Fibroblast of skin of right biceps (primary cell): ENCODE results near the gene CEP68.
"Not testable (repeated sequence)": the region's sequence is repeated elsewhere in the genome, so short reads cannot be mapped to it uniquely, and the experiment has no call there.

Experiments
- DNase-seq: peaks from one replicate; pipeline ENCODE4 v3.0.0-alpha.2; 2013

The CEP68 gene, protein sequence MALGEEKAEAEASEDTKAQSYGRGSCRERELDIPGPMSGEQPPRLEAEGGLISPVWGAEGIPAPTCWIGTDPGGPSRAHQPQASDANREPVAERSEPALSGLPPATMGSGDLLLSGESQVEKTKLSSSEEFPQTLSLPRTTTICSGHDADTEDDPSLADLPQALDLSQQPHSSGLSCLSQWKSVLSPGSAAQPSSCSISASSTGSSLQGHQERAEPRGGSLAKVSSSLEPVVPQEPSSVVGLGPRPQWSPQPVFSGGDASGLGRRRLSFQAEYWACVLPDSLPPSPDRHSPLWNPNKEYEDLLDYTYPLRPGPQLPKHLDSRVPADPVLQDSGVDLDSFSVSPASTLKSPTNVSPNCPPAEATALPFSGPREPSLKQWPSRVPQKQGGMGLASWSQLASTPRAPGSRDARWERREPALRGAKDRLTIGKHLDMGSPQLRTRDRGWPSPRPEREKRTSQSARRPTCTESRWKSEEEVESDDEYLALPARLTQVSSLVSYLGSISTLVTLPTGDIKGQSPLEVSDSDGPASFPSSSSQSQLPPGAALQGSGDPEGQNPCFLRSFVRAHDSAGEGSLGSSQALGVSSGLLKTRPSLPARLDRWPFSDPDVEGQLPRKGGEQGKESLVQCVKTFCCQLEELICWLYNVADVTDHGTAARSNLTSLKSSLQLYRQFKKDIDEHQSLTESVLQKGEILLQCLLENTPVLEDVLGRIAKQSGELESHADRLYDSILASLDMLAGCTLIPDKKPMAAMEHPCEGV

DNA sequence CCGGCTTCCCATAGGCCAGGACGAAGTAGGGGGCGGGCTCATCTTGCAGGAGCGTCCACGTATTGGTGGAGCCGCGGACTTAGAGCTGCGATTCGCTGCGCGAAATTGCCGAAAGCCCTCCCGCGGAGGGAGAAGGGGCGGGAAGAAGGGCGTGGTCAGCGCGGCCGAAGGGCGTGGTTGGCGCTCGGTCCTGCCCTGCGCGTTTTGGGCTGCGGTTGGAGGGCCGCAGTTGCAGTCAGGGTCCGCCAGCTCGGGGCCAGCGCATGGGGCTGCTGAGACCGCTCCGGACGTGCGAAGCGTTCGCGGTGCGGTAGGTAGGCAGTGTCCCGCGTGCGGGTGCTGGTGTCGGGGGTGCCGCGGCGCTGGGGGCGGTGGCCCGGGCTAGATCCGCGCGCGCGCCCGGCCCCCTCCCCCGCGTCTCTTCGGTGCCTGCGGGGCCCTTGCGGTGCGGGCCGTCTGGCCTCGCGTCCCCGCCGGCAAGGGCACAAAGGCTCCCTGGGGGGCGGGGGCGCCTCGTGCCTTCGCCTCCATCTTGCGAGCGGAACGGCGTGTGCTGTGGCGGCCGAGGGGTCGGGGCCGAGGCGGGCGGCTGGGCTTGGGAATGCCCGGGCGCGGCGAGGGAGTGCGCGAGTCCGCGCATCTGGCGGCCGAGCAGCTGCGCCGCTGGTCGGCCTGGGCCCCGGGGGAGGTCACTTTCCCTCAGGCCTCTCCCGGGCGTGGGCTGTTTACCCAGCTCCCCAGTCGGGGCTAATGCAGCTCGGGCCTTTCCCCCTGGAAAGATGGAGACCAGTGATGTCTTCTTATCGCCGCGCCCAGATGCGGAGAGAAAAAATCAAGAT, at the start of gene CEP68:
TSS of gene CEP68 (plus strand) at position 202 of the 839 bp plus-strand sequence. CDS start 13,029 bp downstream, outside the sequence.
- peak; percentile 97 for DNase-seq

DNA sequence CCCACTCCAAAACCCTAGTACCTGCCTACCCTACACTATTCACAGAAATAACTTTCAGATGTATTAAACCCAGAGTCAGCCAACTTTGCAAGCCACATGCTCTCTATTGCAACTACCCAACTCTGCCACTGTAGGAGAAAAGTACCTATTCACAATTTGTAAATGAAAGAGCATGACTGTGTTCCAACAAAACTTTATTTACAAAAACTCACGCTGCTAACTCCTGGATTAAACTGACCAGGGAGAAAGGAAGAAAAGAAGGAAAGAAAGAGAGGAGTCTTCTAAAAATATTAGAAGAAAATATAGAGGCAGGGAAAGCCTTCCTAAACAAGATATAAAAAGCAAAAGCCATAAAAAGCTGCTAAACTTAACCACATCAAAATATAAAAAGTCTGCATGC, 42.4 kb upstream of the CEP68 start:
- DNase-seq = no peak

DNA sequence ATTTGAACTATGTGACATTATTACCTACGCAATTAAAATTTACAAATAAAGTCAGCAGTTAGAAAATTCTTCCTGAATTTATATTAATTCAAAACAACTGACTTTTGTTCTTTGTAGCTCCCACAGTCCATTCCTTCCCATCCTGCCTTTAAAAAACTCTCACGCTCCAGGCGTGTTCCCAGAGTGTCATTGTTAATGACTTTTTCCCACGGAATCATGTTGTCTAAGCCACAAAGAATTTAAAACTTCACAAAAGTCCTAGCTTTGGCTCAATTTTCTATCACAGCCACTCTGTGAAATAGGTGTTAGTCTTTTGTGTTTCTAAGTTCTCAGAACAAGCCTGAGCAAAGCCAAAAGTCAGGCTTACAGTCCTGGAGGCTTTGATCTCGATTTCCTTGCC, 40.5 kb upstream of the CEP68 start:
- DNase-seq = peak; percentile 30

DNA sequence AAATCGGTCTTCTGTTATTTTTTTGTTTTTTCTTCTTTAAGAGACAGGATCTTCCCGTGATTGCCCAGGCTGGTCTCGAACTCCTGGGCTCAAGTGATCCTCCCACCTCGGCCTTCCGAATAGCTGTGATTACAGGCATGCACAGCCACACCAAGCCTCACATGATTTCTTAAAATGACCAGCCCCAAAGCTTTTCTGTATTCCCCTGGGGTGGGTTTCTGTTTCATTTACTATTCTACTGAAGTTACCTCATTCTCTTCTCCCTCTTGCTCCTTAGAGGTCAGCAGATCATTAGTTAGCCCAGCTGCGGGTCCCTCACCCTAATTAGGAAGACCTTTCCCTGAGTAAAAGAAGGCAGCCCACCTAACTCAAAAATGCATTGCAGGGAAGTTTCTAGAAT, 39.4 kb upstream of the CEP68 start:
- no peak for DNase-seq

DNA sequence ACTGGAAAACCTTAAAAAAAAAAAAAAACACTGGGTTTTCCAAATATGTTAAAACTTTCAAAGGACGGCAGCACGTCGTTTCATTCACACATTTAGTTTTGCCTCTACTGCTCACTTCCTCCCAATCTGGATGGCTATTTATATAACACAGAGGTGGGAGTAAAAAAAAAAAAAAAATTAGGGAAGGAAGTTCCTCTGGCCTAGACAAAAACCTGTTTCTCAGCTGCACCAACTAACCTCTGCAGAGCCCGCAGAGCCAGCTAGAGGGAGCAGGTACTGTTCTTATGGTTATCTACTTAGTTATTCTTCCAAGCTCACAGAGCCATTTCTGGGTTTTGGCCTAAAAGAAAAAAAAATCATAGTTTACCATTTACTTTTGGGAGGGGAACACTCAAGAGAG, 38.9 kb upstream of the CEP68 start:
- no peak for DNase-seq

DNA sequence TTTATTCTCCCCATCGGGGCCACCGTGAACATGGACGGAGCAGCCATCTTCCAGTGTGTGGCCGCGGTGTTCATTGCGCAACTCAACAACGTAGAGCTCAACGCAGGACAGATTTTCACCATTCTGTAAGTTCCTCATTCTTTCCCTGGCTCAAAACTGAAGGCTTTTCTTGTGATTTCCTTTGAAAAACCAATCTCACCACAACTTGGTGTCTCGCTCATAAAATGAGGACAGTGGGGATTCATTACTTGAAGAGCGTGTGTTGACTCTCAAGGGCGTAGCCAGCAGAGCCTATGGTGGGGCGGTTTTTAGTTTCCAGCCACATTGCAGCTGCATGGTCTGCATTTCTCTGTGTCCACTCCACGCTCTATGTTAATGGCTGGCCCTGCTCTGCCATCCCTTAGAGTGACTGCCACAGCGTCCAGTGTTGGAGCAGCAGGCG, 38.1 kb upstream of the CEP68 start:
- DNase-seq = no peak

DNA sequence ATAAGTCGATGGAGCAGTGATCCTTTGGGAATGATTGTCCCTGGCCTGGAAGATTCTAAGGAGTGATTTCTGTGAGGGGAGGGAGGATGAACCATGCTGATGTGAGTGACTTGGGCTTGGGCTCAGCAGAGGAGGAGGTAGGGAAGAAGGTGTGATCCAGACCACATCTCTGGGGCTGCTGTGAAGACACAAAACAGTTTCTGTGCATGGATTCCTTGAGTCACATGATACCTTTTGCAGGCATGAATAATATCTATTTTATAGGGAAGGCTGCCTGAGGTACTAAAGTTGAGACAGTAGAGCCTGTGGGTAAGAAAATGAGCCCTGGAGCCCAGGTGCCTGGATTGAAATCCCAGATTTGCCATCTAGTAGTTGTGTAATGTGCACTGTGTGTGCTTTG, 37.2 kb upstream of the CEP68 start:
- DNase-seq = no peak

DNA sequence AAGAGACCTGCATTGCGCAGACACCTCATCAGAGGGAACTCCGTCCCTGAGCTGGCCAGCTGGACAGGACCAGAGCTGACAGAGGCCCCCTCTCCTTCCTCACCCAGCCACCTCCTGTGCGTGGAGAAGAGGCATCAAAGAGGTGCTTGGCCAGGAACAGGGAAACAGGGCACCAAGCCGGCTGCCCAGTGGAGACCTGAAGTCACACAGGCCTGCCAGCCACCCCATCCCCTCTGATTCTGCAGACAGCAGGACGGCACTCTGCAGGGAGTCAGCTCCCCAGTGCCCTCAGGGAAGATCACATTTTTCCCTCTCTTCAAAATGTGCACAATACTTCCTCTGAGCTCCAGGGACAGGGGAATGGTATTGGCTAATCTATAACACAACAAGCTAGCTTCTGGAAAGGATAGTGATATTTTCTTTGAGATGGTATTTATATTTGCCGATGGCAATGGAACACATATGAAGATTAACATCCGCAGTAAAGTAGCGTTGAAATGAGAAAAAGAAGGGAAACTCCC, 36.5 kb upstream of the CEP68 start:
- no peak for DNase-seq

DNA sequence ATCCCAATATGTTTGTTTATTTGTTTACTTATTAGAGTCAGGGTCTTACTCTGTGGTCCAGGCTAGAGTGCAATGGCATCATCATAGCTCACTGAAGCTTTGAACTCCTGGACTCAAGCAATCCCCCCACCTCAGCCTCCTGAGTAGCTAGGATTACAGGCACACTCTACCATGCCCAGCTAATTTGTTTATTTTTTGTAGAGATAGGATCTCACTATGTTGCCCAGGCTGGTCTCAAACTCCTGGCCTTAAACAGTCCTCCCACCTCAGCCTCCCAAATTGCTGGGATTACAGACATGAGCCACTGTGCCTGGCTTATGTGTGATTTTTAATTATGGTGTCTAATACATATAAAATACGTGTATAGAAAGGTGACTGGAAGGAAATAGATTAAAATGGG, 36.0 kb upstream of the CEP68 start:
- not testable (repeated sequence) for DNase-seq

DNA sequence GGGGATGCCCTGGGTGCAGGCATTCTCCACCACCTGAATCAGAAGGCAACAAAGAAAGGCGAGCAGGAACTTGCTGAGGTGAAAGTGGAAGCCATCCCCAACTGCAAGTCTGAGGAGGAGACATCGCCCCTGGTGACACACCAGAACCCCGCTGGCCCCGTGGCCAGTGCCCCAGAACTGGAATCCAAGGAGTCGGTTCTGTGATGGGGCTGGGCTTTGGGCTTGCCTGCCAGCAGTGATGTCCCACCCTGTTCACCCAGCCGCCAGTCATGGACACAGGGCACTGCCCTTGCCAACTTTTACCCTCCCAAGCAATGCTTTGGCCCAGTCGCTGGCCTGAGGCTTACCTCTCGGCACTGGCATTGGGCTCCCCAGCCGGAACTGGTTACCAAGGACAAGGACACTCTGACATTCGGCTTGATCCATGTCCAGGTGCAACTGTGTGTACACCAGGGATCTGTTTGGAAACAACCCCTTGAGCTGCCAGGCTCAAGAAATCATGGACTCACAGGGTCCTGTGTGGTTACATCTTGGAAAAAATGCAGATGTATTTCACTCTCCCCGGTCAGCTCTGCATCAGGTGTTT, 35.2 kb upstream of the CEP68 start:
- no peak for DNase-seq

DNA sequence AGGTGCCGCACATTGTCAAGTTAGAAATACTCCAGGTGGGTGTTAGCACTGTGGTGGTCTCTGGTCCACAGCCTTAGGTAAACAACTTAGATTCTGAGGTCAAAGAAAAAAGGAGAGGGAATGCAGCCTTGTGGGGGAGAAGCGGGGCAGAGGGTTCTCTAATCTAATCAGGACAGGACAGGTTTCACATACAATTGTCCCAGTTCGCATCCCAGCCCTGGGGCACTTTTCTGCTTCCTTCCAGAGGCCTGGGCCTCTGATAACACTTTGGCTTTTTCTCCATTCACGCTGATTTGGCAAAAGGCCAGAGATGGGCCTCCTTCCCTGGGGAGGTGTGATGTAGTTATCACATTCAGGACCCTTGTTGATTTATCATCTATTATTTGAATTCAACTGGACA, 34.5 kb upstream of the CEP68 start:
- no peak for DNase-seq

DNA sequence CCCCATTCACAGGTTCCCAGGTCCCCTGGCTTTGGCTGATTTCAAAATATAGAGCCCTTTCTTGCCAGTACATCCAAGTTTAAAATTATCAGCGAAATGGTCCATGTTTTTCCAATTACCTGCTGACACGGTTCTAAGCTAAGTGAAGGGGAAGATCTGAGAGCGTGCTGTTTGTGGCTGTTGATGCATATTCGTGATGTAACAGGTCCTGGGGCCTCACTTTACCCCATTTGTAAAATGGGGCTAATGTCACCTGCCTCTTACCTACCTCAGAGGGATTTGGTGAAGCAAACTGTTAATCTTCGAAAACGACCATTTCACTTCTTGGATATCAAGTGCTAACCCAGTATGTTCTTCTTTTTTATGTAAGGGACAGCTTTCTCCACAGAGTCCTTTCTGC, 34.0 kb upstream of the CEP68 start:
- DNase-seq = no peak

DNA sequence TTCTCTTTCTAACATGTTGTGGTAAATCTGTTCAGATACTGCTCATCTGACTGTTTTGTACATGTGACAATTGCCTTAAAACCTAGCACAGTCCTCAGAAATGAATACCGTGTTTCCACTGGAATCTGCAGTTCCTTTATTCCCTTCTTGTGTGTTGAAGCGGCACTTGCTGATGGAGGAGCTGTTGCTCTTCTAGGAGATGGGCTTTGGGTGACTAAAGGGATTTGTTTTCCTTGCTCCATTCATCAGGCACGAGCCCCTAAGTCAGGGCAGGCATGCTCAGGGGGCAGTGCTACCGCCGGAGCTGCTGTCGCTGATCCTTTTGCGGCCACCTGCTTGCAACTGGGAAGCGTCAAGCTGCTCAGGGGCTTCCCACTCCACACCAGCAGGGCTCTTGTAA, 32.5 kb upstream of the CEP68 start:
- no peak for DNase-seq

DNA sequence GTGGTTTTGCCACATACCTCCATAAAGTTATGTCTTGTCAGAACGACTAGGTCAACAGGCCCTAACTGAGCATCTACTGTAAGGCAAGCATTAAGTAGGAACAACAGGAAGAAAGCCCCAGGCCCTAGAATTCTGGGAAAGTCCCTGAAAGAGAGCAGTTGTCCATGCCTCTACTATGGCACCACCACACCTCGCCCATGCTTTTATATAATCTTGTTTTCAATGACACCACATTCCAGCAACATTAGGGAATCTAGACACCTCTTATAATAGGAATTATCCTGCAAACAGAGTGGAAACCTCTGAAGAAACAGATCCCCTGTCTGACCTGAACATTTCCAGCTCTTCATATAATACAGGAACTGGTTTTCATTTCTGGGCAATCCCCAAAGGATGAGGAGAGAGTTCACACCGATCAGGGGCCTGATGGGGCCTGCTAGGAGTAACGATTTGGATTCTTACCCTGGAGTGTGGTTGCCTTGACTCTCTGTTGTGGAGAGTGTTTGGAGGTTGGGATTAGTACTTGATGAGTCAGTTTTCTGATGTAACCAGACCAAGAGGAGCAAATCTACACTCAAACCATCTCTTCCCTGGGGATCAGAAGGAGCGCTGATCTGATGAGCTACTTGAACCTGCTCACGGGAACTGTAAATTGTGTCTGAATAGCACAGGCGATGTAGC, 31.9 kb upstream of the CEP68 start:
- peak; percentile 93 for DNase-seq

DNA sequence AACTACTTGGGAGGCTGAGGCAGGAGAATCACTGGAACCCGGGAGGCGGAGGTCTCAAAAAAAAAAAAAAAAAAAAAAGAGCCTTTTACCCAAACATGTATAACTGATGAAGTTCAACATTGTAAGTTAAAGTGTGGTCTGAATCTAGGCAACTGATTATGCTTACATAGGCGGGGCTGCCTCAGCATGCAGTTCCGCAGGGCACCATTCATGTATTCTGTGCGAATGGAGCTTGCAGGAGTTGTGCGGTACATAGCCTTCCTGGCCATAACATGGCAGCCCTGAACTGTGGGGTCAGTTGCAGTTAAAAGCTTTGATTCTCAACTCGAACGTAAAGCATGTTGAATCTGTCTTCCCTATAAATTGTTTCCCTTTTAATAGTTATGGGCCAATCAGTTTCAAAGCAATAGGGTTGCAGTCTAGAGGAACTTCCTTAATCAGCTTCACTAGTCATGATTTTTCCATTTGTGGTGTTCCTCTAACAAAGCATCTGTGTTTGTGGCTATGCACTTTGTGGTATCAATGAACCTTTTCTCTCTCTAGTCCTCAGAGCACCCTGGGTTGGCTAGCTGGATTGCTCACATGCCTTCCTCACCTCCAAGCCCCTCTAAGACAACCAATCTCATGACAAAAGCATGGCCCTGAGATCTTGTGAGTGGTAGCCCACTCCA, 30.6 kb upstream of the CEP68 start:
- no peak for DNase-seq

DNA sequence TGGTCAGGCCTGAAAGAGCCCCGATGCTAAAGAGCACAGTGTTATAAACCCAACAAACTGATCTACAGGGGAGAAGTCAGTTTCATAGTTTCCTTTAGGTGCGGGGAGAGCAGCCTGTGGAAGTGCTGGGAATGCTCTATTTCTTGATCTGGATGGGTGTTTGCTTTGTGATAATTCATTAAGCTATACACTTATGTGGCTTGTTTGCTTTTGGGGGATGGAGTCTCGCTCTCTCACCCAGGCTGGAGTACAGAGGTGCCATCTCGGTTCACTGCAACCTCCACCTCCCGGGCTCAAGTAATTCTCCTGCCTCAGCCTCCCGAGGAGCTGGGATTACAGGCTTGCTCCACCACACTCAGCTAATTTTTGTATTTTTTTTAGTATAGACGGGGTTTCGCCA, 30.1 kb upstream of the CEP68 start:
- no peak for DNase-seq

DNA sequence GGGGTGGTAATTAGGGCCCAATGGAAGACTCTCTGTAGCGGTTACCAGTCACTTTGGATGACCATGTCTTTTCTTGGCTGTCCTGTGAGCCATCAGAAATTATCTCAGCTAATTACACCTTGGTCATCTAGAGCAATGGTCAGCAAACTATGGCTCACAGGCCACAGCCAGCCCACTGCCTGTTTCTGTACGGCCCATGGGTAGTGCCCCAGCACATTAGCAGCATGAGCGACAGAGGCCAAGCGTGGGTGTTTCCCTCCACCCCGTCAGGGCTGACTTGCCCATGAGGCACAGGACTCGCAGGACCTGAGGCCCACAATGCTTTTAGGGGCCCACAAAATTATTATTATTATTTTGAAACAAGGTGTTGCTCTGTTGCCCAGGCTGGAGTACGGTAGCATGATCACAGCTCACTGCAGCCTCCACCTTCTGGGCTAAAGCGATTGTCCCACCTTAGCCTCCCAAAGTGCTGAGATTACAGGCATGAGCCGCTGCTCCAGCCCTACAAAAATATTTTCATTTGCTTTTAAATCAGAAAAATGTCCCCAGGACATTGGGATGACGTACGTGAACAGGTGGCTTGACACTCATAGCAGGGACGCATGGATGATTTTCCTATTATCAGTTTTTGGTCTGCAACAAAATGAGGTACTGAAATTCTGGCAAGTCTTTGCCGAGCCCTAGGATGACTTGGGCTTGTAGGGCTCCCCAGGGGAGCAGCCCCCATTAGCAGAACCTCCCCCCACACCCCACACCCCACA, 29.3 kb upstream of the CEP68 start:
- no peak for DNase-seq

DNA sequence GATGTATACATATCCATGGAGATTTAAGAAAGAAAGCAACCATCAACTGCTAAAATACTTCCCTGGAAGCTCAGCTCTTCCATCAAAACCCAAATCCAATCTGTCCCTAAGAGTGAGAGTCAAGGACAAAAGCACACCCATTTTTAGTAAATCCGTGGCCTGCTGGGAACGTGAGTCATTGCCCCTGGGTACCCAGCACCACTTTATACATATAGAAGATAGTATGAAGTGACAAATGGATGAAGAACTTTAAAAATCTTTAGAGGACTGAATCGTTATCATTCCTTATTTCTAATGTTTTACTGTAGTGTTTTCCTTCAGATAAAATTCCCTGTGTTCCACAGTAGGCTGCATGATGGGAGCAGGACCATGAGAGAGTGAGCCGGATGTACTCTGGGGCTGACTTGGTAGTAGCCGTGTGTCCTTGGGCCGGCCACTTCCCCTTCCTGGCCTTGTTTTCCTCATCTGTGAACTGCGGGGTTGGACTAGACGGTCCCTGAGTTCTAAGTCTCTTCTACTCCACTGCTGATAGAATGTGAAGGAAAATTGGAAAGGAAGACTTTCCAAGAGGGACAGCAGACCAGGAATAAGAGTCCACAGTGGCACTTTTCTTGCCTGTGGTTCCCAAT, 28.5 kb upstream of the CEP68 start:
- DNase-seq = peak; percentile 43

DNA sequence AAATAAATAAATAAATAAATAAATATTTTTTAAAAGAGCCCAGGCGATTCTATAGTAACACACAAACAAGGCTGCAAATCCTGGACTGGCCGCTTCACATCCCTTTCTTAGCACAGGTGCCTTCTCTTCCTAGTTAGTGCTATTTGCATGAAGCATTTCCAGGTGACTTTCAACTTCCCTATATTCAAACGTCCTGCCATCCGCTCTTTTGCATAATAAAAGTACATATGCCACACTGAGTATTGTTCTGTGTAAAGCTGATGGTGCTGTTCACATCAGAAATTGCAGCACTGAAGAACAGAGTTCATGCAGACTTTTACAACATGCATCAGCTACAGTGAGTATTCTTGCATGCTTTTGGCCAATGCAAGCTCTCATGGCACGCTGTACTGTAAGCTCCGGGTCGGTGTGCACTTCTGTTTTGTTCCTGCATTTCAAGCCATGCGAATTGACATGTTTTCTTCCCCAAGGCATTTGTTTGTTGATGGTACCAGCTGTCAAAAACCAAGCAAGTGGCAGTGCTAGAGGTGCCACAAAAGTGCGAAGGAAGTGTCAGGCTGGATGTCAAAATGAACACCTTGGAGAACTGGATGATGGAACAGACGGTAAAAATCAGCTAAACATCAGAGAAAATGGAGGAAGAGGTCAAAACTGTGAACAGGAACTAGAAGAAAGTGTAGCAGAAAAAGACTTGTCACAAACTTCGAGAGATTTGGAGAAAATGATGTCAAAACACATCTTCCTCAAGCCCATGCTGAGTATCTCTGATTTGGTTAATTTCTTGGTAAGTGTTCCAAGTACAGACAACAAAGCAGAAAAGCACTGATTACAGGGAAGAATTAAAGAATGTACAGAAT, 25.5 kb upstream of the CEP68 start:
- no peak for DNase-seq
